H1 (cell line): ENCODE measurements around the gene C1S.

Experiments used
- CHD2 ChIP-seq: IDR thresholded peaks from 2 replicates; pipeline ENCODE4 v1.6.1; 2012; ENCODE audit warnings: low read length, improper control_type of control experiment
- HDAC2 ChIP-seq, 2 experiments: fragments of 300-600 bp in 1 of 2; sonication (generic) in 1 of 2; IDR thresholded peaks; 2 replicates each; pipeline ENCODE4 v1.6.1; 2011 to 2012; ENCODE audit warnings: low read depth in 2 of 2, low read length in 2 of 2, mild to moderate bottlenecking in 2 of 2, moderate library complexity in 2 of 2, borderline replicate concordance in 1 of 2, inconsistent platforms in 1 of 2

- TF ChIP-seq HDAC2 (IDR thresholded peaks at IDR 0.05; ENCODE audit: borderline replicate concordance in 1 of 2, low read depth in 2 of 2, low read length in 2 of 2) (no peak), CHD2 (no peak)
Measured at GRCh38 chr12:7102582-7102981, 42.1 kb downstream of the C1S start.
